Testis (tissue), 2 donors: ENCODE data around the gene SSBP3.

Experiments used
- CTCF ChIP-seq, 3 experiments: fragments of 450-650 bp in 2 of 3; fragments of 200-600 bp in 1 of 3; sonication (generic) in 1 of 3; IDR thresholded peaks; one replicate each; pipeline ENCODE4 v1.5.1; 2016 to 2019; ENCODE audit warnings: antibody characterized with exemption in 3 of 3, mild to moderate bottlenecking in 2 of 3, moderate library complexity in 1 of 3
- POLR2A ChIP-seq: fragments of 450-650 bp; IDR thresholded peaks from one replicate; pipeline ENCODE4 v1.6.1; 2017; ENCODE audit warnings: antibody characterized with exemption, mild to moderate bottlenecking, moderate library complexity

- TF ChIP-seq CTCF (IDR thresholded peaks at IDR 0.05) (no peak), POLR2A (no peak)
These were observed 18.2 kb upstream of the SSBP3 start for GRCh38 chr1:54424398-54424797.
